Epithelial cell of proximal tubule (primary cell): Measurements from ENCODE around the gene UBA52. TPM values are rescaled to one million over a fixed set of nuclear protein-coding genes. Genes with fewer than 3 reads are reported as not detected.
"Not testable (repeated sequence)": the region's sequence is repeated elsewhere in the genome, so short reads cannot be mapped to it uniquely, and the experiment has no call there.

Experiments
- DNase-seq: peaks from one replicate; pipeline ENCODE4 v3.0.0-alpha.2; 2011; ENCODE audit warnings: low read depth
- H3K4me3 ChIP-seq: 2 replicates; pipeline ENCODE4 v1.5.1; 2011; ENCODE audit warnings: low read depth, mild to moderate bottlenecking, low read length
- total RNA-seq: library from RNA; depleted of rRNA; stranded (reverse); fragments of >200 nt; gene quantifications from 2 replicates; pipeline ENCODE4 v1.2.3, GENCODE V29; 2015
- TF ChIP-seq, protein P1 (sequence below): conservative IDR thresholded peaks from 2 replicates; pipeline ENCODE4 v1.5.1; 2012; ENCODE audit warnings: low read depth, mild to moderate bottlenecking, low read length

Gene UBA52
- total RNA-seq, 1 donor from 2014 or later: 1,698 TPM

DNA sequence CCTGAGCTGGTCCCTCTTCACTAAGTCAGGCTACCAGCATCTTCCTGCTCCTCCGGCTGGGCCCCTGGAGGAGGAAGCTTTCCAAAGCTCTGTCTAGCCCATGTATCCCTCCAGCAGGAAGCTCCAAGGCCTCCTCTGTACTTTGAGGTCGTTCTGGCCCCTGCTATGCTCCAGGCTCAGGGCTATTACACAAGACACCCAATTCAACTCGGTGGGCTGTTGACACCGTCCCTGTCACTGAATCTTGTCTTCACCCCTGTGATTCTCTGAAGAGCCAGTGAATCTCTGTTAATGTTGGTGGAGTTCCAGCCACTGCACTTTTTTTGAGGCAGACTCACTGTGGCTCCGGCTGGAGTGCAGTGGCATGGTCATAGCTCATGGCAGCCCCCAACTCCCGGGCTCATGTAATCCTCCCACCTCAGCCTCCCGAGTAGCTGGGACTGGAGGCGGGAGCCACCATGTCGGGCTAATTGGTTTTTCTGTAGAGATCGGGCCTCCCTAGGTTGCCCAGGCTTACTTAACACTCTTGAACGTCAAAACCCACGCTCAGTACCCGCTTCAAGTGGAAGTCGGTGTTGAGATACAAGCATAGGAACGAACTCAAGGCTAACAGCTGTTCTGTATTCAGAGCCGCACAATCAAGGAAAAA lies 16.4 kb downstream of the UBA52 start:
- no peak for DNase-seq
- peak overlapping the region; percentile 91 for H3K4me3 ChIP-seq
- TF ChIP-seq, protein P1, sequence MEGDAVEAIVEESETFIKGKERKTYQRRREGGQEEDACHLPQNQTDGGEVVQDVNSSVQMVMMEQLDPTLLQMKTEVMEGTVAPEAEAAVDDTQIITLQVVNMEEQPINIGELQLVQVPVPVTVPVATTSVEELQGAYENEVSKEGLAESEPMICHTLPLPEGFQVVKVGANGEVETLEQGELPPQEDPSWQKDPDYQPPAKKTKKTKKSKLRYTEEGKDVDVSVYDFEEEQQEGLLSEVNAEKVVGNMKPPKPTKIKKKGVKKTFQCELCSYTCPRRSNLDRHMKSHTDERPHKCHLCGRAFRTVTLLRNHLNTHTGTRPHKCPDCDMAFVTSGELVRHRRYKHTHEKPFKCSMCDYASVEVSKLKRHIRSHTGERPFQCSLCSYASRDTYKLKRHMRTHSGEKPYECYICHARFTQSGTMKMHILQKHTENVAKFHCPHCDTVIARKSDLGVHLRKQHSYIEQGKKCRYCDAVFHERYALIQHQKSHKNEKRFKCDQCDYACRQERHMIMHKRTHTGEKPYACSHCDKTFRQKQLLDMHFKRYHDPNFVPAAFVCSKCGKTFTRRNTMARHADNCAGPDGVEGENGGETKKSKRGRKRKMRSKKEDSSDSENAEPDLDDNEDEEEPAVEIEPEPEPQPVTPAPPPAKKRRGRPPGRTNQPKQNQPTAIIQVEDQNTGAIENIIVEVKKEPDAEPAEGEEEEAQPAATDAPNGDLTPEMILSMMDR: no peak

DNA sequence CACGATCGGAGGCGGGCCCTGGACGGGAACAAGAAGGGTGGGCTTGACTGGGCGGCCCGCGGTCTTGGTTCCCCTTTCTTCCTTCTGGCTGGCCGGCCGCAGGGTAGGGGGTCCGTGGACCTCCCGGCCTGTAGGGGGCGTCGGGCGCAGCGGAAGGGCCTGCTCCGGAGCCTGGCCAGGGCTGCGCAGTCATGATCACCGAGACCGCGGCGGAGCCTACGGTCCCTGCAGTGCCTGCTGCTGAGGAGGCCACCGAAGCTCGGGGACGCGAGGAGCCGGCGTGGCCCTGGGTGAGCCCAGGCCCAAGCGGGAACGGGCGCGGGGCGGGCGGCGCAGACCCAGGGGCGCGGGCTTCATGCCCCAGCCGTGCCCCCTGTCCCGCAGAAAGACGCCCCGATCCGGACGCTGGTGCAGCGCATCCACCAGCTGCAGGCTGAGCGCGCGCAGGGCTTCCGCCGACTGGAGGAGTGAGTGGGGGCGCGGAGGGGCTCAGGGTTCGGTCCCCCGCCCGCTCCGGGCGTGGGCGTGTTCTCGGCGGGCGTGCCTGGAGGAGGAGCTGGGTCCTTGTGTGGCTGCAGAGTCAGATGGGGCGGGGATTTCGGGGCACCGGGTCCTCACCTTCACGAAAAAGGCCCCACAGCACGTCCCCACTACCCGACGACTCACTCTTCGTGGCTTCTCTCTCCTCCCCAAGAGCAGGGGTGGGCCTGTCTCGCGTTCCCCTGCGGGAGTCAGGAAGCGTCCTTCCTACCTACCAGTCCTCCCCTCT lies 17.1 kb downstream of the UBA52 start, which contains the start of gene REX1BD:
REX1BD (plus strand) TSS at position 188 of the 769 bp plus-strand sequence; CDS start at position 192, 4 bp downstream.
- peak within 1 kb of the TSS; percentile 91 for H3K4me3 ChIP-seq
- no peak for DNase-seq
- TF ChIP-seq, protein P1: peak; percentile 79

DNA sequence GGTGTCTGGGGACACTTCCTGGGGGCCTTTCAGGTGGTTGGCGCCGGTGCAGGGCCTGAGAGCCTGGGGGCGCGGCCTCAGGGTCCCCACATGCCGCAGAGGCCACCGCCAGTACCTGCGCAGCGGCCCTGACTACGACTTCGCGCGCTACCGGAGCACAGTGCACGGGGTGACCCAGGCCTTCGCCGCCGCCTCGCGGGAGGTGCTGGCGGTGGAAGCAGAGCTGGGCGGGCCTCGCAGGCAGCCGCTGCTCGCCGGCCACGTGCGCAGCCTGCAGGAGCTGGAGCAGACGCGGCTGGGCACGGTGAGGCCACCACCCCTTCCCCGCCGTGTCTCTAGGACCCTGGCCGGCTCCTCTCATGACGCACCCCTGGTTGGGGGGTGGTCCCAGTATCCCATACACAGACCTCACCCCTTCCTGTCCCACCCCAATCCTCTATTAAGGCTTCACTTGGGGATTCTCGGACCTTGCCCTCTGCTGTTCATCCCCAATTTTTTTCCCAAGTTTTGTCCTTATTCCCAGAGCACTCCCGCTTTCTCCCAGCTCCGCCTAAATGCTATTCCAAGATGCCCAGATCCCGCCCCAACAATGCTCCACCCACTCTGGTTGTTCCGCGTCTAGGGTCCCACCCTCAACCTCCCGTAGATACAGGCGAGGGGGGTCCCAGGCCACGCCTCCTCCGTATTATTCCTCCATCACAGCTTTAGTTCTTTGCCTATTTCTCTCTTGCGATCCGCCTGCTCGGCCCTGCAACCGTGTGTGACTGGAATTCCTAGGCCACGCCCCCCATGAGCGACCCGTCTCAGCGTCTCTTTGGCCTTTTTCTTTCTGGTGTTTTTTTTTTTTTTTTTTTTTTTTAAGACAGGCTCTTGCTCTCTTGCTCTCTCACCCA lies 18.0 kb downstream of the UBA52 start:
- H3K4me3 ChIP-seq: peak overlapping the region; percentile 91
- DNase-seq: no peak
- TF ChIP-seq, protein P1: no peak

DNA sequence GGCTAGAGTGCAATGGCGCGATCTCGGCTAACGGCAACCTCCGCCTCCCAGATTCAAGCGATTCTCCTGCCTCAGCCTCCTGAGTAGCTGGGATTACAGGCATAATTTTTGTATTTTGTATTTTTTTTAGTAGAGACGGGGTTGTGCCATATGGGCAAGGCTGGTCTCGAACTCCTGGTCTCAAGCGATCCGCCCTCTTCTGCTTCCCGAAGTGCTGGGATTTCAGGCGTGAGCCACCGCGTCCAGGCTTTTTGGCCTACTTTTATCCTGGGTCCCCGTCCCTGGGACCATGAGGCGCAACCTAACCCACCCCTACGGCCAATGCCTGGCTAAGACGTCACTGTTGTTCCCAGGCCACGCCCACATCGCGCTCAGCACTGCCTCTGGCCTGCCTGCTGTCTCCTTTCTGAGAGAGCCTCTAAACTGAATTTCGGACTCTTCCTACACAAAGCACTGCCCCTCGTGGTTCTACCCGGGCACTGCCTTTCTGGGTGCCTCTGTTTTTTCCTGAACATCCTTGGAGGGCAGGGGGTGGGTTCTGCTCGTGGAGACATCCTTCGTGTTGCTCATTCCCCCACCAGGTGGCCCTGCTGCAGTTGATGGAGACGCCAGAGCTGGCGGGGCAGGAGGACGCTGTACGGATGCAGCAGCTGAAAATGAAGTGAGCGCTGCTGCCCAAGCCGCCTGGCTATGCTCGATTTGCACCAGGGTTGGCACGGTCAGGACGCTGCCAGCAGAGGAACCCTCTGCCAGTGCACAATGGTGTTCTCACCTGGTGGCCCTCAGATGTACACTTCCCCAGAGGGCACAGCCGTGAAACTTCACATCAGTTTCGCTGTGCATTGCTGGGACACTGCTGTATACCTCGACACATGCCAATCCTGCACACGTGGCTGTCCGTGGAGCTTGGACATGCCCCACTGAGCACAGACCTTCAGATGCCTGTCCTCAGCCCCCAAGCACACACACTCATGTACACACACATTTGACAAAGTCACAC lies 18.9 kb downstream of the UBA52 start:
- H3K4me3 ChIP-seq: no peak overlapping the region
- TF ChIP-seq, protein P1: peak; percentile 8
- DNase-seq: no peak

DNA sequence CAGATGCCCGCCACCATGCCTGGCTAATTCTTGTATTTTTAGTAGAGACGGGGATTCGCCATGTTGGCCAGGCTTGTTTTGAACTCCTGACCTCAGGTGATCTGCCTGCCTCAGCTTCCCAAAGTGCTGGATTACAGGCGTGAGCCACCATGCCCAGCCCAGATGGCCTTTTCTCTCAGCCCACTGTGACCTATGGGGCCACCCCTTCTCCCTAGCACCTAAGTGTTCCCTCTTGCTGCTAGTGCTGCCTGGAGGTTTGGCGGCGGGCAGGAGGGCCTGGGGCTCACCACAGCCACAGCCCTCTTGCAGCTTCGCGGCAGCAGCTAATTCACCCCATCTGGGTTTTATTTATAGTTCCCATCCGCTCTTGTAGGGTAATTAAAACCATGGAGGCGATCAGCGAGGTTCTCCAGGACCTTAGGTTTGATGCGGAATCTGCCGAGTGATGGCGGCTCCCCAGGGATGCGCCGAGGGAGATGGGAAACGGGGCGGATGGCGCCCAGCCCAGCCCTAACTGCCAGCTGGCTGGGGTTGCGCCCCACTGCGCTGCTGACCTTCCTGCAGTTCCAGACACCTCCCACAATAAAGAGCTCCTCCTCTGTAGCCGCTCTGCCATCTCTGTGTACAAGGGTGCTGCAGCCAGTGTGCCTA lies 20.2 kb downstream of the UBA52 start:
- no peak for DNase-seq
- TF ChIP-seq, protein P1: no peak
- no peak overlapping the region for H3K4me3 ChIP-seq

DNA sequence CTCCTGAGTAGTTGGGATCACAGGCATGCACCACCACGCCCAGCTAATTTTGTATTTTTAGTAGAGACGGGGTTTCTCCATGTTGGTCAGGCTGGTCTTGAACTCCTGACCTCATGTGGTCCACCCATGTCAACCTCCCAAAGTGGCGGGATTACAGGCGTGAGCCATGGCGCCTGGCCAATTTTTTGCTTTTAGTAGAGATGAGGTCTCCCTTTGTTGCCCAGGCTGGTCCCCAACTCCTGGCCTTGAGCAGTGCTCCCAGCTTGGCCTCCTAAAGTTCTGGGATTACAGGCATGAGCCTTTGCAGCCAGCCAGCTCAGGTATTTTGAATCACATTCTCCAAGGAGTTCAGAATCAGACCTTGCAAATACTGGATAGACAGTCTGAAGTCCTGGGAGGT lies 21.1 kb downstream of the UBA52 start:
- not testable (repeated sequence) for DNase-seq, H3K4me3 ChIP-seq
